AG04449 (cell line): Measurements from ENCODE around the gene TOR3A.

Experiments used
- CTCF ChIA-PET: fragments of 350-600 bp; formaldehyde crosslinking; extraction: SDS; loops from one replicate; lab custom pipeline; 2021; ENCODE audit warnings: antibody characterized with exemption; lab: Yijun Ruan, JAX
- POLR2A ChIA-PET: fragments of 400-600, 350-600 bp; formaldehyde crosslinking; extraction: SDS; loops from one replicate; lab custom pipeline; 2020; ENCODE audit warnings: antibody characterized with exemption, inconsistent platforms; lab: Yijun Ruan, JAX
- DNase-seq: peaks from one replicate; pipeline ENCODE4 v3.0.0-alpha.2; 2010; ENCODE audit warnings: low read depth, low spot score
- H3K4me3 ChIP-seq: 2 replicates; pipeline ENCODE4 v1.5.1; 2011; ENCODE audit warnings: low read depth, mild to moderate bottlenecking, control low read depth, low read length
- CTCF ChIP-seq: IDR thresholded peaks from one replicate; pipeline ENCODE4 v1.5.1; 2011; ENCODE audit warnings: mild to moderate bottlenecking, moderate library complexity, low read length, control low read depth, inconsistent platforms; ENCODE audit not compliant: insufficient read depth; ENCODE audit errors: missing control alignments

TOR3A gene

GRCh38 chr1:179107706-179108629 lies 26.1 kb downstream of the TOR3A start:
- no peak for TF ChIP-seq CTCF
- CTCF ChIA-PET: interaction anchor here (3.2 to 5.3 kb wide), 2 partner anchors 9 to 12 kb away, joined by 11 to 32 read pairs; no protein-coding TSS in a partner anchor
- DNase-seq: no peak
- POLR2A ChIA-PET: no interaction called here
- no peak overlapping the region for H3K4me3 ChIP-seq

GRCh38 chr1:179108644-179109043 lies 26.8 kb downstream of the TOR3A start:
- no peak for DNase-seq
- no peak for TF ChIP-seq CTCF
- no peak overlapping the region for H3K4me3 ChIP-seq
- CTCF ChIA-PET: interaction anchor here (5.3 kb wide), 1 partner anchor 12 kb away, joined by 32 read pairs; no protein-coding TSS in a partner anchor
- POLR2A ChIA-PET: no interaction called here

- ChIA-PET POLR2A (no interaction called here), CTCF (interaction anchor here (1.1 to 2.9 kb wide), 4 partner anchors 9 to 253 kb away, joined by 3 to 11 read pairs (median 4); no protein-coding TSS in a partner anchor)
- H3K4me3 ChIP-seq: no peak overlapping the region
- TF ChIP-seq CTCF: no peak
- no peak for DNase-seq
Measured at GRCh38 chr1:179115181-179115580, 33.3 kb downstream of the TOR3A start.

GRCh38 chr1:179119513-179119912 lies 37.6 kb downstream of the TOR3A start:
- H3K4me3 ChIP-seq: no peak overlapping the region
- ChIA-PET POLR2A (no interaction called here), CTCF (interaction anchor here (1.0 to 8.0 kb wide), 5 partner anchors 13 to 174 kb away, joined by 5 to 74 read pairs (median 14); partner anchors contain the start of gene SOAT1)
- TF ChIP-seq CTCF: no peak
- no peak for DNase-seq

GRCh38 chr1:179120736-179121135 lies 38.9 kb downstream of the TOR3A start:
- H3K4me3 ChIP-seq: no peak overlapping the region
- DNase-seq: no peak
- POLR2A ChIA-PET: no interaction called here
- CTCF ChIA-PET: interaction anchor here (0.6 to 8.0 kb wide), 37 partner anchors 9 to 252 kb away, joined by 3 to 74 read pairs (median 4); partner anchors contain the start of gene SOAT1
- no peak for TF ChIP-seq CTCF
